MCF 10A (cell line): ENCODE data around the gene PSPN. TPM values are rescaled to one million over a fixed set of nuclear protein-coding genes. Genes with fewer than 3 reads are reported as not detected.
"Not testable (repeated sequence)": the region's sequence is repeated elsewhere in the genome, so short reads cannot be mapped to it uniquely, and the experiment has no call there.

Experiments
- BruUV-seq: library from RNA; stranded (reverse); fragments of 400-500 nt; replicated peaks from 2 replicates; lab custom pipeline; 2021; lab: Mats Ljungman, UMichigan
- CTCF ChIA-PET: fragments of 300-600 bp; sonication (Branson Sonifier 250); formaldehyde crosslinking; extraction: SDS; loops from one replicate; lab custom pipeline; 2021; ENCODE audit warnings: antibody characterized with exemption, inconsistent platforms; lab: Yijun Ruan, JAX
- POLR2A ChIA-PET: fragments of 300-600, 350-650 bp; sonication (Branson Sonifier 250); formaldehyde crosslinking; extraction: SDS; loops from one replicate; lab custom pipeline; 2020; ENCODE audit warnings: antibody characterized with exemption, inconsistent platforms; lab: Yijun Ruan, JAX
- DNase-seq: peaks from one replicate; pipeline ENCODE4 v3.0.0-alpha.2; 2018; ENCODE audit not compliant: unreplicated experiment
- H3K27ac Mint-ChIP-seq: one replicate; pipeline ENCODE4 v1.8.0; 2022; ENCODE audit warnings: mild to moderate bottlenecking, low read depth, mixed read lengths; ENCODE audit not compliant: unreplicated experiment
- H3K27me3 Mint-ChIP-seq: one replicate; pipeline ENCODE4 v1.8.0; 2022; ENCODE audit warnings: mixed read lengths; ENCODE audit not compliant: insufficient read depth, unreplicated experiment
- H3K36me3 Mint-ChIP-seq: one replicate; pipeline ENCODE4 v1.8.0; 2022; ENCODE audit warnings: mild to moderate bottlenecking, moderate library complexity, mixed read lengths; ENCODE audit not compliant: insufficient read depth, unreplicated experiment
- H3K4me1 Mint-ChIP-seq: one replicate; pipeline ENCODE4 v1.8.0; 2022; ENCODE audit warnings: mixed read lengths; ENCODE audit not compliant: insufficient read depth, unreplicated experiment
- H3K4me3 Mint-ChIP-seq: one replicate; pipeline ENCODE4 v1.8.0; 2022; ENCODE audit warnings: mild to moderate bottlenecking, moderate library complexity, mixed read lengths; ENCODE audit not compliant: unreplicated experiment
- H3K9me3 Mint-ChIP-seq: one replicate; pipeline ENCODE4 v1.8.0; 2022; ENCODE audit warnings: mixed read lengths; ENCODE audit not compliant: unreplicated experiment
- intact Hi-C: fragments of 100-400 bp; cut with micrococcal nuclease; formaldehyde crosslinking; loops from 2 replicates; pipeline ENCODE4 v1.14.1; 2022
- total RNA-seq: library from RNA; stranded (reverse); gene quantifications from 2 replicates; pipeline ENCODE4 v1.2.3, GENCODE V29; 2022
- TF ChIP-seq, protein P1 (sequence below): fragments of 200-600 bp; IDR thresholded peaks from one replicate; pipeline ENCODE4 v1.8.0; 2022; ENCODE audit warnings: antibody characterized with exemption, mild to moderate bottlenecking; ENCODE audit not compliant: unreplicated experiment

Gene PSPN
- total RNA-seq, 1 experiment from 2014 or later = 1.1 TPM

DNA sequence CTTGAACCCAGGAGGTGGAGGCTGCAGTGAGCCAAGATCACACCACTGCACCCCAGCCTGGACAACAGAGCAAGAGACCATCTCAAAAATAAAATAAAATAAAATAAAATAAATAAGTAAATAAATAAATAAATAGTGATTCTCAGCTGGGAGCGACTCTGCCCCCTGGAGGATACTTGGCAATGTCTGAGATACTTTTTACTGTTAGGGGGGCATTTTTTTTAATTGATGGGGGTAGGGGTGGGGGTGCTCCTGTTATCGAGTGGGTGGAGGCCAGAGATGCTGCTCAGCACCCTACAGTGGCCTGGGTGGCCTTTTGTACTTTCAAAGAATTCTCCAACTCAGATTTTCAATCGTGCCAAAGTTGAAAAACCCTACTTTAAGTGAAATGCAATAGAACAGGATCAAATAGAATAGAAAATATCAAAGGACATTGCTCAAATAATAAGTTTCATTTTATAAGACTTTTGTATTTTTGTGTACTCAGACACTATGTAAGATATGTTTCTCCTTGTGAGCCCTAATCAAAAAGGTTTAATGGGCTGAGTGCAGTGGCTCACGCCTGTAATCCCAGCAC is 21.5 kb downstream of the PSPN start:
- TF ChIP-seq, protein P1, sequence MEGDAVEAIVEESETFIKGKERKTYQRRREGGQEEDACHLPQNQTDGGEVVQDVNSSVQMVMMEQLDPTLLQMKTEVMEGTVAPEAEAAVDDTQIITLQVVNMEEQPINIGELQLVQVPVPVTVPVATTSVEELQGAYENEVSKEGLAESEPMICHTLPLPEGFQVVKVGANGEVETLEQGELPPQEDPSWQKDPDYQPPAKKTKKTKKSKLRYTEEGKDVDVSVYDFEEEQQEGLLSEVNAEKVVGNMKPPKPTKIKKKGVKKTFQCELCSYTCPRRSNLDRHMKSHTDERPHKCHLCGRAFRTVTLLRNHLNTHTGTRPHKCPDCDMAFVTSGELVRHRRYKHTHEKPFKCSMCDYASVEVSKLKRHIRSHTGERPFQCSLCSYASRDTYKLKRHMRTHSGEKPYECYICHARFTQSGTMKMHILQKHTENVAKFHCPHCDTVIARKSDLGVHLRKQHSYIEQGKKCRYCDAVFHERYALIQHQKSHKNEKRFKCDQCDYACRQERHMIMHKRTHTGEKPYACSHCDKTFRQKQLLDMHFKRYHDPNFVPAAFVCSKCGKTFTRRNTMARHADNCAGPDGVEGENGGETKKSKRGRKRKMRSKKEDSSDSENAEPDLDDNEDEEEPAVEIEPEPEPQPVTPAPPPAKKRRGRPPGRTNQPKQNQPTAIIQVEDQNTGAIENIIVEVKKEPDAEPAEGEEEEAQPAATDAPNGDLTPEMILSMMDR = peak; percentile 46
- Mint-ChIP-seq H3K27ac (no peak overlapping the region), H3K4me1 (peaks cover 11% of the 10 kb centered on the region), H3K4me3 (no peak overlapping the region), H3K9me3 (no peaks in the 10 kb centered on the region), H3K27me3 (no peaks in the 10 kb centered on the region), H3K36me3 (no peaks in the 10 kb centered on the region)
- intact Hi-C loops = loop anchor here (2.0 kb wide), 1 partner anchor 187 kb away; no protein-coding TSS in a partner anchor
- no TSS peak for BruUV-seq
- ChIA-PET POLR2A (interaction anchor here (0.8 kb wide), 1 partner anchor 228 kb away, joined by 4 read pairs; no protein-coding TSS in a partner anchor), CTCF (interaction anchor here (0.6 to 3.5 kb wide), 7 partner anchors 10 to 1169 kb away, joined by 3 to 26 read pairs (median 4); no protein-coding TSS in a partner anchor)
- no peak for DNase-seq

DNA sequence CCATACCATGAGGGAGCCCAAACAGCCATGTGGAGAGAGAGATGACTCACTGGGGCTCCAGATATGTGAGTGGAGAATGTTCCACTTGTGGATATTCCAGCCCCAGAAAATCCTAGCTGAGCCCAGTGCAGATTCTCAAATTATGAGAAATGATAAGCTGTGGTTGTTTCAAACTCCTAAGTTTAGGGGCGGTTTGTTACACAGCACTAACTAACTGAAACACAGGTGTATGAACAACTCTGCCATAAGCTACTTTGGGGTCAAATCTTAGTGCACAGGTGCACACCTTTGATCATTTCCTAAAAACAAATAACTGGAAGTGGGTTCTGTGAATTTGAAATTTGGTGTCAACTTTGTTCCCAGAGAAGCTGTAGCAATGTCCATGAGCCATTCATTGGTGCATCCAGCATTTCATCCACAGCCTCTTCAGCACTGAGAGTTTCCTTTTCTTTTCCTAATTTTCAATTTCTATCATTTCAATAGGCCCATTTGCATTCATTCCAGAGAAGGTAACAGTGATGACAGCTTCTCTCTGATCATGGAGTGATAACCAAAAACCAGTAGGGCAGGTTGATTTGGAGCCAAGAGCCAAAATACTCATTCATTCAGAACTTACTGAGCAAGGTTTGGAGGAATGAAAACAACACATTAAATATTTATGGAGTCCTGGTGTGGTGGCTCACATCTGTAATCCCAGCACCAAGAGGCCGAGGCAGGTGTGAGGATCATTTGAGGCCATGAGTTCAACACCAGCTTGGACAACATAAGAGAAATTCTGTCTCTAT is 23.2 kb downstream of the PSPN start:
- no peak overlapping the region for H3K4me3 Mint-ChIP-seq
- no peaks in the 10 kb centered on the region for H3K36me3 Mint-ChIP-seq
- H3K27me3 Mint-ChIP-seq = no peaks in the 10 kb centered on the region
- H3K4me1 Mint-ChIP-seq = peaks cover 2% of the 10 kb centered on the region
- H3K27ac Mint-ChIP-seq = no peak overlapping the region
- ChIA-PET CTCF (interaction anchor here (0.7 to 3.5 kb wide), 7 partner anchors 9 to 384 kb away, joined by 3 to 26 read pairs (median 4); partner anchors contain the start of gene CLPP), POLR2A (interaction anchor here (0.6 kb wide), 1 partner anchor 65 kb away, joined by 4 read pairs; no protein-coding TSS in a partner anchor)
- no peak for DNase-seq
- no TSS peak for BruUV-seq
- no peaks in the 10 kb centered on the region for H3K9me3 Mint-ChIP-seq
- TF ChIP-seq, protein P1 = no peak
- intact Hi-C loops = loop anchor here (2.0 kb wide), 1 partner anchor 226 kb away; no protein-coding TSS in a partner anchor

DNA sequence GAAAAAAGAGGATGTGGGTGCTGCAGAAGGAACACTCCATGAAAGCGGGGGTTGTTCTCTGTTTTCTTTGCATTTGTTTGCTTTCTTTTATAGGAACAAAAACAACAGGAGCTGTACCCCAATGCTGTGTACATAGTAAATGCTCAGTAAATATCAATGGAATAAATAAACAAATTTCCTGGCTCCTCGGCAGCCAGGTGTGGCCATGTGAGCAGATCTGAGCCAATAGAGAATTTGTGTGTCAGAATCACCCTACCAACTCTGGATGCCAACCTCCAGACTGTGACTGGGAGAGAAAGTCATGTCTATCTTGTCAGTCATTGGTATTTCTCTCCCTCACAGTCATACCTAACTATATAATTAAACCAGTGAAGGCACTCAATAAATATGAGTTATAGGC is 25.0 kb downstream of the PSPN start:
- Mint-ChIP-seq H3K4me3 (no peak overlapping the region), H3K27me3 (no peaks in the 10 kb centered on the region), H3K4me1 (no peaks in the 10 kb centered on the region), H3K36me3 (no peaks in the 10 kb centered on the region), H3K27ac (no peak overlapping the region), H3K9me3 (no peaks in the 10 kb centered on the region)
- POLR2A ChIA-PET = no interaction called here
- BruUV-seq = no TSS peak
- no peak for DNase-seq
- TF ChIP-seq, protein P1 = no peak
- intact Hi-C loops = no loop called here
- CTCF ChIA-PET = no interaction called here

DNA sequence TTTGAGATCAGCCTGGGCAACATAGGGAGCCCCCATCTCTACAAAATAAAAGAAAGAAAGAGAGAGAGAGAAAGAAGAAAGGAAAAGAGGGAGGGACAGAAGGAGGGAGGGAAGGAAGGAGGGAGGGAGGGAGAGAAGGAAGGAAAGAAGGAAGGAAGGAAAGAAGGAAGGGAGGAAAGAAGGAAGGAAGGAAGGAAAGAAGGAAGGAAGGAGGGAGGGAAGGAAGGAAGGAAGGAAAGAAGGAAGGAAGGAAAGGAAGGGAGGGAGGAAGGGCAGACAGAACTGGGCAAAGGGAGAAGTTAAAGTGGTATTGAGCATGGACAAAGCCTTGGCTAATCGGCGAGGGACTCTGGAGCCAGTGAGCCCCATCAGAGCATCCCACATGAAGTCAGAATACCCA is 26.5 kb downstream of the PSPN start:
- H3K27ac Mint-ChIP-seq, H3K9me3 Mint-ChIP-seq, H3K4me3 Mint-ChIP-seq, intact Hi-C loops, H3K4me1 Mint-ChIP-seq, DNase-seq, BruUV-seq, H3K36me3 Mint-ChIP-seq, H3K27me3 Mint-ChIP-seq, POLR2A ChIA-PET: not testable (repeated sequence)
- CTCF ChIA-PET = interaction anchor here (0.7 kb wide), 1 partner anchor 535 kb away, joined by 3 read pairs; no protein-coding TSS in a partner anchor
